Activated CD4-positive, alpha-beta T cell treated with anti-CD3 and anti-CD28 coated beads, Interleukin-10, Interleukin-2, amounts not matched to agents 100 ng/mL and 50 ng/mL, durations not matched to agents 16 hours and 8 hours (primary cell): ENCODE measurements around the gene CASP9.

Experiments
- DNase-seq: peaks from one replicate; pipeline ENCODE4 v3.0.0-alpha.2; 2020

CASP9 gene

GRCh38 chr1:15444468-15445389 lies 79.3 kb downstream of the CASP9 start:
- no peak for DNase-seq

- DNase-seq, result no peak
Measured at GRCh38 chr1:15443281-15443680, 80.7 kb downstream of the CASP9 start.

GRCh38 chr1:15442759-15443158 lies 81.3 kb downstream of the CASP9 start:
- DNase-seq, result no peak

- no peak for DNase-seq
Measured at GRCh38 chr1:15442119-15442518, 81.9 kb downstream of the CASP9 start.
